PC-9 (cell line): Measurements from ENCODE around the gene SUGP1. TPM values are rescaled to one million over a fixed set of nuclear protein-coding genes. Genes with fewer than 3 reads are reported as not detected.
"Not testable (repeated sequence)": the region's sequence is repeated elsewhere in the genome, so short reads cannot be mapped to it uniquely, and the experiment has no call there.

Source experiments
- BruUV-seq: library from RNA; stranded (reverse); fragments of 400-500 nt; replicated peaks from 2 replicates; lab custom pipeline; 2021; lab: Mats Ljungman, UMichigan
- CTCF ChIA-PET: fragments of 300-600 bp; sonication (Branson Sonifier 250); formaldehyde crosslinking; loops from one replicate; lab custom pipeline; 2022; ENCODE audit warnings: antibody characterized with exemption; lab: Charles Lee
- POLR2A ChIA-PET: fragments of 300-600 bp; sonication (Branson Sonifier 250); formaldehyde crosslinking; loops from one replicate; lab custom pipeline; 2022; ENCODE audit warnings: antibody characterized with exemption; ENCODE audit not compliant: unreplicated experiment; lab: Charles Lee
- DNase-seq, 2 experiments: peaks; one replicate each; pipeline versions ENCODE4 v3.0.0 to v3.0.0-alpha.2; 2015 to 2022; ENCODE audit warnings: mixed read lengths in 1 of 2
- H2AFZ ChIP-seq: fragments of 200-600 bp; sonication (generic); 2 replicates; pipeline ENCODE4 v1.8.1; 2017; ENCODE audit warnings: antibody characterized with exemption
- H3F3A ChIP-seq: fragments of 200-600 bp; sonication (generic); 2 replicates; pipeline ENCODE4 v1.8.1; 2017; ENCODE audit warnings: antibody characterized with exemption, mild to moderate bottlenecking, low read depth; ENCODE audit not compliant: insufficient read depth
- H3K27ac ChIP-seq: fragments of 200-600 bp; sonication (generic); 2 replicates; pipeline ENCODE4 v1.6.1; 2016; ENCODE audit warnings: mixed run types
- H3K27me3 ChIP-seq: fragments of 200-600 bp; sonication (generic); 2 replicates; pipeline ENCODE4 v1.6.1; 2016; ENCODE audit warnings: low read depth, mixed run types; ENCODE audit not compliant: insufficient read depth
- H3K36me3 ChIP-seq: fragments of 200-600 bp; sonication (generic); 2 replicates; pipeline ENCODE4 v1.6.1; 2016; ENCODE audit warnings: low read depth, mixed run types
- H3K4me1 ChIP-seq: fragments of 200-600 bp; sonication (generic); replicated peaks from 2 replicates; pipeline ENCODE4 v1.6.1; 2016; ENCODE audit warnings: mixed run types; ENCODE audit not compliant: insufficient read depth
- H3K4me2 ChIP-seq: fragments of 200-600 bp; sonication (generic); 2 replicates; pipeline ENCODE4 v1.6.1; 2017; ENCODE audit warnings: mixed run types
- H3K4me3 ChIP-seq: fragments of 200-600 bp; sonication (generic); 2 replicates; pipeline ENCODE4 v1.6.1; 2016; ENCODE audit warnings: mixed run types
- H3K79me2 ChIP-seq: fragments of 200-600 bp; sonication (generic); 2 replicates; pipeline ENCODE4 v1.6.1; 2017; ENCODE audit warnings: low read depth, mixed run types
- H3K9me2 ChIP-seq: fragments of 200-600 bp; sonication (generic); 2 replicates; pipeline ENCODE4 v1.8.1; 2017; ENCODE audit warnings: mild to moderate bottlenecking; ENCODE audit not compliant: insufficient read depth
- H3K9me3 ChIP-seq: fragments of 200-600 bp; sonication (generic); 2 replicates; pipeline ENCODE4 v1.8.1; 2016; ENCODE audit warnings: low read depth; ENCODE audit not compliant: insufficient read depth
- H4K20me1 ChIP-seq: fragments of 200-600 bp; sonication (generic); 2 replicates; pipeline ENCODE4 v1.8.1; 2017; ENCODE audit not compliant: insufficient read depth
- EZH2 ChIP-seq: fragments of 200-600 bp; sonication (generic); IDR thresholded peaks from 2 replicates; pipeline ENCODE4 v1.8.0; 2017; ENCODE audit warnings: antibody characterized with exemption, low read depth
- intact Hi-C: fragments of 100-400 bp; cut with micrococcal nuclease; formaldehyde crosslinking; loops from one replicate; pipeline ENCODE4 v1.10.0; 2022; ENCODE audit not compliant: unreplicated experiment
- total RNA-seq: library from RNA; stranded (reverse); gene quantifications from 2 replicates; pipeline ENCODE4 v1.2.3, GENCODE V29; 2021
- TF ChIP-seq, protein P1 (sequence below): fragments of 200-600 bp; sonication (generic); conservative IDR thresholded peaks from 2 replicates; pipeline ENCODE4 v1.6.1; 2017; ENCODE audit warnings: mixed run types, antibody characterized with exemption, mild to moderate bottlenecking, moderate library complexity

Gene SUGP1
- total RNA-seq, 1 experiment from 2014 or later, result 56.7 TPM

DNA sequence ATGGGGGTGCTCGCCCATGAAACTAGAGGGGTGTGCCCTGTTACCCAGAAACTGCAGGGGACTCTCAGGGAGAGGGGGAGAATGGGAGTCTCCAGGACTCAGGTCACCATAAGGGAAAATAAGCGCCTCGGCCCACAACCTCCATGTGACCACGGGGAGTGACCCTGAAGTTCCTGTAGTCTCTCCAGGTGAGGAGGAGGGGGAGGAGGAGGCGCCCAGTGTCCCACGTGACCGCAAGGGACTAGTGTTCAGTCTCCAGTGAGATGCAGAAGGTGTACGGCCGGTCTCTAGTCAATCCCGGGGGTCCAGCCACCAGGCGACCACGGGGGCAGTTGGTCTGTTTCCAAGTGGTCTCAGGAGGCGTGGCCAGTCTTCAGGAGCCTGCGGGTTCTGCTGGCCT is 63.2 kb downstream of the SUGP1 start:
- no peaks in the 10 kb centered on the region for H3K9me3 ChIP-seq
- no peak overlapping the region for H3K4me2 ChIP-seq
- no TSS peak for BruUV-seq
- H2AFZ ChIP-seq, result no peak overlapping the region
- CTCF ChIA-PET, result no interaction called here
- DNase-seq, result no peak
- H4K20me1 ChIP-seq, result no peaks in the 10 kb centered on the region
- no peak for TF ChIP-seq EZH2
- TF ChIP-seq, protein P1, sequence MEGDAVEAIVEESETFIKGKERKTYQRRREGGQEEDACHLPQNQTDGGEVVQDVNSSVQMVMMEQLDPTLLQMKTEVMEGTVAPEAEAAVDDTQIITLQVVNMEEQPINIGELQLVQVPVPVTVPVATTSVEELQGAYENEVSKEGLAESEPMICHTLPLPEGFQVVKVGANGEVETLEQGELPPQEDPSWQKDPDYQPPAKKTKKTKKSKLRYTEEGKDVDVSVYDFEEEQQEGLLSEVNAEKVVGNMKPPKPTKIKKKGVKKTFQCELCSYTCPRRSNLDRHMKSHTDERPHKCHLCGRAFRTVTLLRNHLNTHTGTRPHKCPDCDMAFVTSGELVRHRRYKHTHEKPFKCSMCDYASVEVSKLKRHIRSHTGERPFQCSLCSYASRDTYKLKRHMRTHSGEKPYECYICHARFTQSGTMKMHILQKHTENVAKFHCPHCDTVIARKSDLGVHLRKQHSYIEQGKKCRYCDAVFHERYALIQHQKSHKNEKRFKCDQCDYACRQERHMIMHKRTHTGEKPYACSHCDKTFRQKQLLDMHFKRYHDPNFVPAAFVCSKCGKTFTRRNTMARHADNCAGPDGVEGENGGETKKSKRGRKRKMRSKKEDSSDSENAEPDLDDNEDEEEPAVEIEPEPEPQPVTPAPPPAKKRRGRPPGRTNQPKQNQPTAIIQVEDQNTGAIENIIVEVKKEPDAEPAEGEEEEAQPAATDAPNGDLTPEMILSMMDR, result no peak
- no peaks in the 10 kb centered on the region for H3K36me3 ChIP-seq
- peaks cover 47% of the 10 kb centered on the region for H3K27me3 ChIP-seq
- no peaks in the 10 kb centered on the region for H3K9me2 ChIP-seq
- no peak overlapping the region for H3K27ac ChIP-seq
- H3K79me2 ChIP-seq, result no peaks in the 10 kb centered on the region
- H3F3A ChIP-seq, result no peaks in the 10 kb centered on the region
- no peak overlapping the region for H3K4me3 ChIP-seq
- intact Hi-C loops, result no loop called here
- POLR2A ChIA-PET, result no interaction called here
- H3K4me1 ChIP-seq, result no peaks in the 10 kb centered on the region

DNA sequence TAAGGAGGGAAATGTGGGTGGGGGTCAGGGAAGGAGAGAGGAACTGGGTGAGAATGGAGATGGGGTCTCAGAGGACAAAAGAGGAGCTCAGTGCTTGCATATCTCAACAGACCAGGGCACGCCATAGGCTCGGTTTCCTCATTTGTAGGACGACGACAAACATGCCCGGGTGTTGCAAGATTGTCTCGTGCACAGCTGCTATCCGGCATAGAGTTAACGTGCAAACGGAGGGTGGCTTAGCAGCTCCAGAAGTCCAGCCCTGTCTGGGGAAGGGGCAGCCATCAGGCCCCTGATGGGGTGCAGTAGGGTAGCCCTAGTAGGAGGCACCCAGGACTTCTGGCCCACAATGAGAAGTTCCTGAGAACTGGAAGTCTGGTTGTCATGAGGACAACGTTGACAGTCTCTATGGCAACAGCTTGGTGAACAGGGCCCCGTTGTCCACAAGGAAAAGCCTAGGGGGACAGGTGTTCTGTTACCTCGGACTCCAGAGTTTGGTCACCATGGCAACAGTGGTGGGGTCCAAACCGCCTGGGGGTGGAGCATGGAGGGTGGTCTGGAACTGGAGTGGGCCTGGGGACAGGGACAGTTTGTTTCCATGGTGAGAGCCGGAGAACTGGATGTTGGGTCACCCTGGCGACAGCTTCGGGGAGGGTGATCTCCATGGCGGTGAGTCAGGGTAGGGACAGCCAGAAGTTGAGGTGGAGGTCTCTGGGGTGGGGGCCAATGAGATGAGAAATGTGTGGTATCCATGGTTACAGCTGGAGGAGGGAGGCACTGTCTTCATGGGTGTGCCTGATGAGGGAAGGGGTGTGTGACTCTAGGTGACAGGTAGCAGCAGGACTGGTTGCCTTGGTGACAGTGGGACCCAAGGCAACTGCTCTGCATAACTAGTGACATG is 64.0 kb downstream of the SUGP1 start:
- intact Hi-C loops, result no loop called here
- no peak overlapping the region for H3K27ac ChIP-seq
- H2AFZ ChIP-seq, result no peak overlapping the region
- H3K4me1 ChIP-seq, result no peaks in the 10 kb centered on the region
- H3K36me3 ChIP-seq, result no peaks in the 10 kb centered on the region
- CTCF ChIA-PET, result no interaction called here
- no peaks in the 10 kb centered on the region for H3F3A ChIP-seq
- no peak for TF ChIP-seq EZH2
- TF ChIP-seq, protein P1, result no peak
- H4K20me1 ChIP-seq, result no peaks in the 10 kb centered on the region
- BruUV-seq, result no TSS peak
- POLR2A ChIA-PET, result no interaction called here
- no peaks in the 10 kb centered on the region for H3K79me2 ChIP-seq
- peaks cover 55% of the 10 kb centered on the region for H3K27me3 ChIP-seq
- no peak overlapping the region for H3K4me3 ChIP-seq
- no peak overlapping the region for H3K4me2 ChIP-seq
- DNase-seq, result peak in 1 of 2 experiments; percentile 10
- H3K9me3 ChIP-seq, result no peaks in the 10 kb centered on the region
- H3K9me2 ChIP-seq, result no peaks in the 10 kb centered on the region

DNA sequence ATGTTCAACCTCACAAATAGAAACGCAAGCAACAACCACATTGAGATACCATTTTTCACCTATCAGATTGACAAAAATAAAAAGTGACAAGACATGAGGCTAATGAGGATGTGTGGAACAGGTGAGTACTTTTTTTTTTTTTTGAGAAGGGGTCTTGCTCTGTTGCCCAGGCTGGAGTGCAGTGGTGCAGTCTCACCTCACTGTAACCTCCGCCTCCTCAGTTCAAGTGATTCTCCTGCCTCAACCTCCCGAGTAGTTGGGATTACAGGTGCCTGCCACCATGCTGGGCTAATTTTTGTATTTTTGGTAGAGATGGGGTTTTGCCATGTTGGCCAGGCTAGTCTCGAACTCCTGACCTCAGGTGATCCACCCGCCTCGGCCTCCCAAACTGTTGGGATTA is 66.9 kb downstream of the SUGP1 start:
- H4K20me1 ChIP-seq, H3K27ac ChIP-seq, H3F3A ChIP-seq, DNase-seq, H2AFZ ChIP-seq, H3K9me3 ChIP-seq, H3K4me3 ChIP-seq, BruUV-seq, H3K36me3 ChIP-seq, POLR2A ChIA-PET, H3K4me2 ChIP-seq, H3K79me2 ChIP-seq, H3K9me2 ChIP-seq, intact Hi-C loops, H3K4me1 ChIP-seq, CTCF ChIA-PET: not testable (repeated sequence)
- H3K27me3 ChIP-seq, result peaks cover 84% of the 10 kb centered on the region
